Activated CD4-positive, CD25-positive, alpha-beta regulatory T cell treated with anti-CD3 and anti-CD28 coated beads, Interleukin-2, amount 50 U/mL, for 72 hours (primary cell): ENCODE data around the gene TSTD1.
"Not testable (repeated sequence)": the region's sequence is repeated elsewhere in the genome, so short reads cannot be mapped to it uniquely, and the experiment has no call there.

Experiments
- DNase-seq: peaks from one replicate; pipeline ENCODE4 v3.0.0; 2021

TSTD1 gene

DNA sequence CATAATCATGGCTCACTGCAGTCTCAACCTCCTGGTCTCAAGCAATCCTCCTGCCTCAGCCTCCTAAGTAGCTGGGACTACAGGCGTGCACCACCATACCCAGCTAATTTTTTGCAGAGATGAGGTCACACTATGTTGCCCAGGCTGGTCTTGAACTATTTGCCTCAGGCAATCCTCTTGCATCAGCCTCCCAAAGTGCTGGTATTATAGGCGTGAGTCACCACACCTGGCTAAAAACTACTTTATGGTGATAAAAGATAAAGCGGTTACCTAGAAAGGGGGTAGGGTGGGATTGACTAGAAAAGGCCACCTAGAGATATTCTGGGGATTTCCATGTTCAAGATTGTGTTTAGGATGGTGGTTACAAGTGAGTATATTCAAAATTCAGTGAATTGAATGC is 5.0 kb downstream of the TSTD1 start:
- DNase-seq: no peak

DNA sequence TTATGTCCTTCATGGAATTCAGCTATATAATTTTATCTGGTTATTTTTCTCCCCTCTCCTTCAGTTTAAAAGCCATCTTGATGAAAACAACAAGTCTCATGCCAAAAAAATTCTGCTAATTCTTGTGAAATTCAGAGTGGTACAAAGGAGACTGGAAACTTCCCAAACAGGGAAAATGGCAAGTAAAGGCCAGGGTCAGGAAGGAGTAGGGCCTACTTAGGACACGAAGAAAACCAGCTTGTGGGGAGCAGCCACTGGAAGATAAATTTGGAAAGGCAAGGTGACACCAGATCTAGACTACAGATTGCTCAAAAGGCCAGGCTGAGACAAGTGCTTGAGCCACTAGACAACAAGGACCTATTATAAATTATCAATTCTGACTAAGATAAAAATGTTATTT is 6.4 kb downstream of the TSTD1 start:
- no peak for DNase-seq

DNA sequence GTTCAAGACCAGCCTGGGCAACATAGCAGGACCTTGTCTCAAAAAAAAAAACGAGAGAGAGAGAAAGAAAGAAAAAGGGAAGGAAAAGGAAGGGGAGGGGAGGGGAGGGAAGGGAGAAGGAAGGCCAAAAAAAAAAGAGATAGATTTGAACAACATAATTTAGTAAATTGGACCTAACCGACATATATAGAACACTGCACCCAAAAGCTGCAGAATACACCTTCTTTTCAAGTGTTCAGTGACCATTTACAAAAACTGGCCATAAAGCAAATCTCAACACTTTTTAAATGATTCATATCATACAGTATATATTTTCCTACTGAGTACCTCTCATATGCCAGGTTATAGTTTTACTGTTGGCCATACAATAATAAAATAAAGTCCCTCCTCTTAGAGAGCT is 6.9 kb downstream of the TSTD1 start:
- DNase-seq: no peak

DNA sequence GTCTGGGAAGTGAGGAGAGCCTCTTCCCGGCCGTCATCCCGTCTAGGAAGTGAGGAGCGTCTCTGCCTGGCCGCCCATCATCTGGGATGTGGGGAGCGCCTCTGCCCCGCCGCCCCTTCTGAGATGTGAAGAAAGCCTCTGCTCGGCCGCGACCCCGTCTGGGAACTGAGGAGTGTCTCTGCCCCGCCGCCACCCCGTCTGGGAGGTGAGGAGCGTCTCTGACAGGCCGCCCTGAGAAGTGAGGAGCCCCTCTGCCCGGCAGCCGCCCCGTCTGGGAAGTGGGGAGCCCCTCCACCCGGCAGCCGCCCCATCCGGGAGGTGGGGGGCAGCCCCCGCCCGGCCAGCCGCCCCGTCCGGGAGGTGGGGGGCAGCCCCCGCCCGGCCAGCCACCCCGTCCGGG is 9.3 kb downstream of the TSTD1 start:
- DNase-seq: not testable (repeated sequence)

DNA sequence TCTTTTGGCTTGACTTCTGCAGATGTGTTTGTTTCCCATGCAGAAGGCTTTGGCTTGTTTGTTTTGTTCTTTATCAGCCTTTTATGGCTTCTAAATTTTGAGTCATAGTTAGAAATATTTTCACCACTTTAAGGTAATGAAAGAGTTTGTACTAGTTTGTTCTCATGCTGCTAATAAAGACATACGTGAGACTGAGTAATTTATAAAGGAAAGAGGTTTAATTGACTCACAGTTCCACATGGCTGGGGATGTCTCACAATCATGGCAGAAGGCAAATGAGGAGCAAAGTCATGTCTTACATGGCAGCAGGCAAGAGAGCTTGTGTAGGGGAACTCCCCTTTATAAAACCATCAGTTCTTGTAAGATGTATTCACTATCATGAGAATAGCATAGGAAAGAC is 11.8 kb downstream of the TSTD1 start:
- DNase-seq: not testable (repeated sequence)

DNA sequence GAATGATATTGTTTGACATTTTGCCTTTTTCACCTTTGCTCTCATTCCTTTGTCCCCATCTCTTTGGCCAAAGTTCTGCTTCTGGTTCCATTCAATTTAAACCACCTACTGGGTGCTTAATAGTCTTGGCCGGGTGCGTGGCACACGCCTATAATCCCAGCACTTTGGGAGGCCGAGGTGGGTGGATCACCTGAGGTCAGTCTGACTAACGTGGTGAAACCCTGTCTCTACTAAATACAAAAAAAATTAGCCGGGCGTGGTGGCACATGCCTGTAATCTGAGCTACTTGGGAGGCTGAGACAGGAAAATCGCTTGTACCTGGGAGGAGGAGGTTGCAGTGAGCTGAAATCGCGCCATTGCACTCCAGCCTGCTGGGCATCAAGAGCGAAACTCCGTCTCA is 16.3 kb downstream of the TSTD1 start:
- DNase-seq: not testable (repeated sequence)

DNA sequence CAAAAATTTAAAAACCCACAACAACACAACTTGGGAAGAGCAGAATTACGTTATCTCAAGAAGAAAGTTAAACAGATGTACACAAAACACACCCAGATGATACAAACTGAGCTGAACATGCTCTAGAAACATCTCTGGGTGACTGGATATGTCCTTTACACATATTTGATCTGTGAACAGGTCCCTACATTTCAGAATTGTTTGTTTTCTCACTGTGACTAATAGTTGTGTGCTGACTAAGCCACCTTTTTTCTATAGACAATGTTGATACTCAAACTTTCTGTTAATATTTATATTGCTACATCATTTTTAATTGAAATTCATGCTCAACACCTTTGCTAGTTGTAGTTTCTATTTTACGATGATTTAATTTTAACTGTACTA is 16.8 kb downstream of the TSTD1 start:
- no peak for DNase-seq

DNA sequence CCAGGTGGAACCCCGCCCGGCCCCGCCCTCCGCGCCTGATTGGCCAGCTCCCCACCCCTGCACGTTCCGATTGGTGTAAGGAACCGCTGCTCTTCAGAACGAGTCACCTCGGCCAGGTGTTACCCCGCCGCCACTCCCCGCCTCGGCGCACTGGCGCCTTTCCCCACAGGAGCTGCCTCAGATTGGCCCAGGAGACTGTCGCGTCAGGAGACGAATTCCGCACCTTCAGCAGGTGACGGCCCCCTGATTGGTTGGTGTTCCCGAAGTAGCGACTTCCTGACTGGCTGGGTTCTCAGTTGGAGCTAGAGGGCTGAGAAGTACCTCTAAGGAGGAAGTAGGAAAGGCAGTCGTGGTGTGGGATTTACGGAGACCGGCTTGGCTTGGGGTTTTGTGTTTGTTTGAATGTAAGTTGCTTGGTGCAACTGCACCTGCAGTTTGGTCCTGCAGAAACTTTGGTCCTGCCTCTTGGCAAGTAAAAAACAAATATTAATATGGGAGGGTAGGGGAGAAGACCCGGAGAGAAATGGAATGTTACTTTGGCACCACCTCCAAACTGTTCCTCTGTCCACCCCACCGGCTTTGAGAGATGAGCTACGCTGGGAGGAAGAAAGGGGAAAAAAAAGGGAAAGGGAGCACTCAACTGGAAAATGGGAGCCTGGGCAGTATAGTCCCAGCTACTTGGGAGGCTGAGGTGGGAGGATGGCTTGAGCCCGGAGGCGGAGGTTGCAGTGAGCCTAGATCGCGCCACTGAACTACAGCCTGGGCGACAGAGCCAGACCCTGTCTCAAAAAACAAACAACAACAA is 17.4 kb downstream of the TSTD1 start:
- peak; percentile 76 for DNase-seq

DNA sequence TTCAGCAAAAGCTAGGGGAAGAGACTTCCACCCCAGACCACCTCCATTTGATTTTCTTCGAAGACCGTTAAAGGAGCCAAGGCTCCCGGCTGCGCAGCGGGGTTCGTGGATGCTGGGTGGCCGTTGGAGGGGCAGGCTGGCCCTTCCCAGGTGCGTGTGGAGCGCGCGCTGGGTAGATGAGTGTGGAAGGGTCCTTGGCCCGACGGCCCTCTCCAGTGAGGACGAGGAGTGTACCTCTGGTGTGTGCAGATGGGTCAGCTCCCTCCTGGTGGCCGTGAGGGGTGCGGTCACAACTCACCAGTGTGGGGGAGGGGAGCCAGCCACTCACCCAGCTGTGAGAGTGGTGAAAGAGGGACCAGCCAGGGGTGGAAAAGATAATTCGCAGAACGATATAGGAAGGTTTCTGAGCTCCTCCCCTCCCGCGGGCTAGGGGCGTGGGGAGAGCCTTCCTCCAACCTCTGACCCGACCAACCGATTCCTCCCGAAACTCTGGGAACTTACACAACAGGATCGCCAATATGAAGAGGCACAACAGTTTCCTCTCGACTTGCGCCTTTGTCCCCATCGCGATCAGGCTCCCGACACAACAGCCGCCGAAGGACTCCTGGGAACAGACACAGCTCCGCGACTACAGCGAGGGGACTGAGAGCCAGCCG is 18.1 kb downstream of the TSTD1 start, which contains the start of gene F11R:
F11R (minus strand) TSS at position 644 of the 656 bp plus-strand sequence; CDS start at position 565, 79 bp downstream.
- DNase-seq: peak; percentile 46

DNA sequence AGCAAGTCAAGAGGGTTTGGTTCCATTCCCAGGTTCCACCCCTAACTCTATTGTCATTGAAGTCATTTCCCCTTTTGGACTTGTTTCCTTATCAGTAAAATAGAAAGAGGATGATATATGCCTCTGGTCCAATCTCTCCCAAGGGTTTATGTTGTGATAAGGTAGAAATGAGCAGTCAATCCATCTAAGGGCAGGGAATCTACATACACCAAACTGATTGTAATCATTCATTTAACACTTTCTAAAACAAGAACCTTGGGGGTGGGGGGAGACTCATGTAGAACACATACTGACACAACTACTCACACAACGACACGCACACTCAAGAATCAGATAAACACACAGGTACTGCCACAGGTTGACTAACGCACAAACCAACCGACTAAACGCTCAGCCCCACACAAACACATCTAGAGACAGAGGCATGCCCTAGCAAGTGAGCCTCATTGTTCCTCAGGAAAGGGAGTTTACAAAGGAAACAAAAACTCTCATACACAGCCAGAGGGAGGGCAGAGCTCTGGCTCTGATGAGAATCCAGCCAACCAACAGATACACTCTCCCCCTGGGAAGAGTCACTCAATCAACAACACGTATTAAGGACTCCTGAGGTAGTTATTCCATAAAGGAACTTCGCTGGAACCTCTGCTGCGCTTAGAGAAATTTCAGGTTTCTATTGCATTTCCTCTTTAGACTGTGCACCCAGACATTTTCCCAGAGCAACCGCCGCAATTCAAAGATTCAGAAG is 18.8 kb downstream of the TSTD1 start:
- no peak for DNase-seq

DNA sequence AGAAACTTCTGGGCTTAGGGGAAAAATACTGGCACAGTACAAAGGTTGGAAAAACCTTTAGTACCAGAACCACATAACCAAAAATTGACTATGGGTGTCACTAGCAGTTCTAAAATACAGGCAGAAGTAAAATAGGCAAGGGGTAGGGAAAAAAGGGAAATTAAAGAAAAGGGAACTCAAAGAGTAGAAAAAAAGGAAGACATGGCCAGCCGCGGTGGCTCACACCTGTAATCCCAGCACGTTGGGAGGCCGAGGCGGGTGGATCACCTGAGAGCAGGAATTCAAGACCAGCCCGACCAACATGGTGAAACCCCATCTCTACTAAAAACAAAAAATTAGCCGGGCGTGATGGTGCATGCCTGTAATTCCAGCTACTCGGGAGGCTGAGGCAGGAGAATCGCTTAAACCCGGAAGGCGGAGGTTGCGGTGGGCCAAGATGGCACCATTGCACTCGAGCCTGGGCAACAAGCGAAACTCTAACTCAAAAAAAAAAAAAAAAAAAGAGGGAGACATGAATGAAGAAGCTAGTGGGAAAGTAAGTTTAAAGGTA is 19.6 kb downstream of the TSTD1 start:
- not testable (repeated sequence) for DNase-seq

DNA sequence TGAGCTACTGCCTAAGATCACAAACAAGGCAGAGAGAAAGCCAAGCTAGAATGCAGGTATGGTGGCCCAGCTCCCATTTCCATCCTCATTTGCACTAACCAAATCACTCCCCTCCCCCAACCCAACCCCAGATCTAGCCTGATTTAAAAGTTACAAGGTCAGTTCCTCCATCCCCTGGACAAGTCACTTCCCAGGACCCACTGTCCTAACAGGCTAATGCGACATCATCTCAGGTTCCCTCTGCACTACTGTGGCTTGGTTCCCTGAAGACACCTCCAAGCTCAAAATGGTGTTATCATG is 20.2 kb downstream of the TSTD1 start:
- DNase-seq: no peak

DNA sequence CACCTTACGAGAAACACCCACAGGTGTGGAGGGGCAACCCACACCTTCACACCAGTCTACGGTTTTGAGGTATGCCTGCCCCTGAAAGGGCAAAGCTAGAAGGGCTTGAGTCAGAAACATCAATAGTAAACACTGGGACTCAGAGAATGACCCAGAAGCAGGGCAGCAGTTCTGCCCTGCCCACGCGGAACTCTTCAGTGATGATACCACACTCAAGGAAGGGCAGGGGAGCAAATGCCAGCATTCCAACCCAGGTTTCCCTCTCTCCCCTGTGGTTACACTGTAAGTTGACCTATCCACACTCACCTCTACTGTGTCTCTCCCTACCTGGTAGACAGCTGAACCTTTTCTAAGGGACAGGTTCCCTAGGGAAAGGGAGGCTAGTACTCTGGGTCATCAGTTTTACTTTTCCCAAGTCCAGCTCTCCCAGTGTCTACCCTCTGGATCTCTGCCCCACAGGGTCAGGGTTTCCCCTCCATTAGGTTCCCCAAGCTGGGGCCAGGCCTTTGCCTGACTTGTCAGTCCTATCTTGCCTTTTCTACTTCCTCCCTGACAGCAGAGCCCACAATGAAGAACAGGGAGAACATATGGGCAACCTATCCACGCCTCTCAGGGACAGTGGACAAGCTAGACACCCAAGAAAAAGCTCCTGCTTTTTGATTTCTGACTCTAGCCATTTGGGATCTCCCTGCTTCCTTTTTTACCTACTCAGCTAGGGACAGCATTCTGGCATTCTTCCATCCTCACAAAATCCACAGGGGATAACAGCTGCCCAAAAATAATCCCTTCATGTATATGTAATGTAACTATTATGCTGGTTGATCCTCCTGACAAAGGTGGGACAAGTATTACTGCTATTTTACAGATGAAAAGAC is 20.8 kb downstream of the TSTD1 start:
- no peak for DNase-seq

DNA sequence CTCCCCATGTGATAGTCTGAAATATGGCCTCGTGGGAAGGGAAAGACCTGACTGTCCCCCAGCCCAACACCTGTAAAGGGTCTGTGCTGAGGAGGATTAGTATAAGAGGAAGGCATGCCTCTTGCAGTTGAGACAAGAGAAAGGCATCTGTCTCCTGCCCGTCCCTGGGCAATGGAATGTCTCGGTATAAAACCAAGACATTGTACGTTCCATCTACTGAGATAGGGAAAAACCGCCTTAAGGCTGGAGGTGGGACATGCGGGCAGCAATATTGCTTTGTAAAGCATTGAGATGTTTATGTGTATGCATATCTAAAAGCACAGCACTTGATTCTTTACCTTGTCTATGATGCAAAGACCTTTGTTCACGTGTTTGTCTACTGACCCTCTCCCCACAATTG is 21.6 kb downstream of the TSTD1 start:
- not testable (repeated sequence) for DNase-seq

DNA sequence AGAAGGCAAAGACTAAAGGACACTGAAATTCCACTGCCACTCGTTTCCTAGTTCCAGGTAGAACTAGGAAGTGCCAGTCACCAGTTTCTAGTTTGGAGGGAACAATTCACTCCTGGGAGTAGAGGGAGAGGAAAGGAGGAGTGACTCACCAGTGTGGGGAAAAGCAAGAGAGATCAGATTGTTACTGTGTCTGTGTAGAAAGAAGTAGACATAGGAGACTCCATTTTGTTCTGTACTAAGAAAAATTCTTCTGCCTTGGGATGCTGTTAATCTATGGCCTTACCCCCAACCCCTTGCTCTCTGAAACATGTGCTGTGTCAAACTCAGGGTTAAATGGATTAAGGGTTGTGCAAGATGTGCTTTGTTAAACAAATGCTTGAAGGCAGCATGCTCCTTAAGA is 22.1 kb downstream of the TSTD1 start:
- not testable (repeated sequence) for DNase-seq

DNA sequence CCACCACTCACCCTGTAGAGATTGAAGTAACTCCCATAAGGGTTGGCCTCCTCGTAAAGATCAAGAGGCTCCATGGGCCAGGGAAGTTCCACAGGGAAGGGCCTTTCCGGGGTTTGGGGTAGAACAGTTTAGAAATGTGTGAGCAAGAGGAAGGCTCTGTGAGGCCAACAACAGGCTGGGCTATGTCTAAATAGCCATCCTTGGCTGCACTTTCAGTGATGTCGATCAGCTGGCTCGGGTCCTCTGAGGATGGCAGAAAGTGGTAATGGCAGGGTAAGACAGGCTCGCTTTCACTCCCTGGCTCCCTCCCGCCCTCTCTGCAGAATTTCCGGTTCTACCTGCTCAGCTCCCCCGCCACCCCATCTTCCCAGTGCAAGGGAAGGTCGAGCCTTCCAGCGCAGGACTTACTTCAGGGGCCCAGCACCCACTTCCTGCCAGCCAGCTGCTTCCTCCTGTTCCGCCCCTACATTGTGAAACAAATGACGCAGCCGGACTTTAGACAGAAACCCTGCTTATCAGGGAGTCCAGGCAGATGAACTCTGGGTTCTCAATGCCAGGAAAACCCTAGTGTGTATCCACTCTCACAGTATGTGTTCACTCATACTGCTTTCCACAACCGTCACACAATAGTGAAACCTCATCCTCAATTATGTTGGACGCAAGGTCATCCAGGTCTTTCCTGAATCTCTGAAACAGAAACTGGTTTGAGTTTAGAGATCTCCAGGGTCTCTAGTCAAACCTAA is 25.1 kb downstream of the TSTD1 start:
- peak; percentile 59 for DNase-seq

DNA sequence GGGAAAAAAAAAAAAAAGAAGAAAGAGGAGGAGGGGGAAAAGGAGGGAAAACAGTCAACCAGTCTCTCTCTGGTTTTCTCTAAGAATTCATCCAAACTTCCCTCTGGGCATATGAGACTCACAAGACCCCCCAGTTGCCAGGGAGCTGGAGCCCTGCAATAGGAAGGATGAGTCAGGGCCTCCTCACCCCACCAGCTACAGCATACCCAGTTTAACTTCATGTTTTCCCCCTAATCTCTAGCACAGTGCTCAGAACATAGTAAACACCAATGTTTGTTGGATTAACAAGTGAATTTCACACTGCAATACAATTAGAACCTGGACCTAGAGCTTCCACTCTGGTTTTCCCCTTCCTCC is 25.7 kb downstream of the TSTD1 start:
- DNase-seq: no peak

DNA sequence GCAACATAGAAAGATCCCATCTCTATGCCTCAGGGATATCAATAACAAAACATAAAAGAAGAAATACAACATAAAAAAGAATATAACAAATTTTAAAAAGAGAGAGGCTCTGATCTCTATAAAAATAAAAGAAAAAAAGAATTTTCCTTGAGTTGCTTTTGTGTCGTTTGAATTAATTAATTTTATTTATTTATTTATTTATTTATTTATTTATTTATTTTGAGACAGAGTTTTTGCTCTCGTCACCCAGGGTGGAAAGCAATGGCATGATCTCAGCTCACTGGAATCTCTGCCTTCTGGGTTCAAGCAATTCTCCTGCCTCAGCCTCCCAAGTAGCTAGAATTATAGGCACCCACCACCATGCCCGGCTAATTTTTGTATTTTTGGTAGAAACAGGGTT is 26.3 kb downstream of the TSTD1 start:
- no peak for DNase-seq

DNA sequence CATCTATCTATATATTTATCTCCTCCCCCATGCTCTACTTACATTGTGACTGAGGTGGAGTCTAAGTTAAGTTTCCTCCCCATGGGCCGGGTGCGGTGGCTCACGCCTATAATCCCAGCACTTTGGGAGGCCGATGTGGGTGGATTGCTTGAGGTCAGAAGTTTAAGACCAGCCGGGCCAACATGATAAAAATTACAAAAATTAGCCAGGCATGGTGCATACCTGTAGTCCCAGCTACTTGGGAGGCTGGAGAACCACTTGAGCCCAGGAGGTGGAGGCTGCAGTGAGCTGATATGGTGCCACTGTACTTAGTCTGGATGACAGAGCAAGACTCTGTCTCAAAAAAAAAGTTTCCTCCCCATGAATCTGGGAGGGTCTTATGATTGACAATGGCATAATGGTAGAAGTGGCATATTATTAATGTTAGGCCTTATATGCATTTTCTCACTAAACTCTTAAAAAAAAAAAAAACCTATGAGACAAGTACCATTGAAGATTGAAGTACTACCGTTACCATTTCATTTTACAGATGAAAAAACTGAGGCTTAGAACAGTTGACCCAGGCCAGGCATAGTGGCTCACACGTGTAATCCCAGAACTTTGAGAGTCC is 29.1 kb downstream of the TSTD1 start:
- no peak for DNase-seq

DNA sequence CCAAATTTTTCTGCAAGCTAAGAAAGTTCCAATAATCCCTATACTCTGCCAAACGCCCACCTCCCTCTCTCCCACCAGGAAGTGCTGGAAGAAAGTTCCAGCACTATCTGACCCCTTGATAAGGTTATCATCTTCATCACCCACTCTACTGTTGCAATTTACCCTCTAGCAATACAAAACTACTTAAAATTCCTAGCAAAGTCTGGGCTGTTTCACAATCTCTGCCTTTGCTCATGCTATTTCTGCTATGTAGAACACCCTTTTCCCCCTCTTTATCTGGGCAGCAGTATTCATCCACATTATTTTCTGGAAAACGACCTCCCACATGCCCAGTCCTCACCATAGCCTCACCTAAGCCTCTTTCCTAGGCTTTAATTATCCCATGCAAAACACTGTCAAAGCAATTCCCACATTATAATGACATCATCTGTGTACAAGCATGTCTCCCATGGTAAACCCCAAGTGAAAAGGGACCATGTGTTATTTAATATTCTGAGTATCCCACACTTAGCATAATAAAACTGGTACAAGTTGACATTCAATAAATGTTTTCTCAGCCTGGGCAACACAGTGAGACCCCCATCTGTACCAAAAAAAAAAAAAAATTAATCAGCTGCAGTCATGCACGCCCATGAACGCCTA is 29.8 kb downstream of the TSTD1 start:
- DNase-seq: no peak

DNA sequence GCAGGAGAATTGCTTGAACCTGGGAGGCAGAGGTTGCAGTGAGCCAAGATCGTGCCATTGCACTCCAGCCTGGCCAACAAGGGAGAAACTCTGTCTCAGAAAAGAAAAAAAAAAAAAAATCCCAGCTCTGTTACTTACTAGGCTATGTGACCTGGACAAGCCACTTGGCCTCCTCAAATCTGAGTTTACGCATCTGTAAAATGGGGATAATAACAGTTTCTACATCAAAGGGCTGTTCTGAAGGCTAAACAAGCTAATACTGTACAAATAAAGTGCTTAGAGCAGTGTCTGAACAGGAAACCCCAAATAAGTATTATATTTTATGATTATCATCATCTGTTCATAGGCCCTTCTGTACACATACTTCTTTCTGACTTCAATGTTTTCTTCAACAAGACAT is 31.4 kb downstream of the TSTD1 start:
- DNase-seq: no peak
